Liver (tissue), 9 donors: ENCODE results near the gene SAMD1. TPM values are rescaled to one million over a fixed set of nuclear protein-coding genes. Genes with fewer than 3 reads are reported as not detected.
"Not testable (repeated sequence)": the region's sequence is repeated elsewhere in the genome, so short reads cannot be mapped to it uniquely, and the experiment has no call there.

Experiments used
- DNase-seq: peaks from one replicate; pipeline ENCODE4 v3.0.0-alpha.2; 2017; ENCODE audit warnings: low spot score
- H3K27ac ChIP-seq, 2 donors: one replicate each; pipeline ENCODE4 v1.7.0; 2013; ENCODE audit warnings: inconsistent platforms in 2 of 2, low read length in 2 of 2, control low read depth in 1 of 2, low read depth in 1 of 2, mild to moderate bottlenecking in 1 of 2
- H3K27me3 ChIP-seq, 4 donors: one replicate each; pipeline versions ENCODE4 v1.6.1 to v1.7.0; 2013; ENCODE audit warnings: low read length in 3 of 4, inconsistent platforms in 1 of 4, mild to moderate bottlenecking in 1 of 4, moderate library complexity in 1 of 4; ENCODE audit not compliant: control insufficient read depth in 4 of 4, insufficient read depth in 4 of 4
- H3K36me3 ChIP-seq, 4 donors: one replicate each; pipeline versions ENCODE4 v1.6.1 to v1.7.0; 2013; ENCODE audit warnings: low read length in 3 of 4, mild to moderate bottlenecking in 3 of 4, low read depth in 1 of 4, moderate library complexity in 1 of 4; ENCODE audit not compliant: control insufficient read depth in 4 of 4, insufficient read depth in 3 of 4
- H3K4me1 ChIP-seq, 4 donors: one replicate each; pipeline versions ENCODE4 v1.6.1 to v1.7.0; 2013; ENCODE audit warnings: low read length in 3 of 4, mild to moderate bottlenecking in 3 of 4, moderate library complexity in 1 of 4; ENCODE audit not compliant: control insufficient read depth in 4 of 4, insufficient read depth in 4 of 4
- H3K4me3 ChIP-seq, 3 donors: one replicate each; pipeline versions ENCODE4 v1.6.1 to v1.7.0; 2013; ENCODE audit warnings: low read length in 3 of 3, control low read depth in 1 of 3, low read depth in 1 of 3, mild to moderate bottlenecking in 1 of 3
- H3K9ac ChIP-seq, 2 donors: one replicate each; pipeline ENCODE4 v1.7.0; 2013; ENCODE audit warnings: low read length in 2 of 2, mild to moderate bottlenecking in 2 of 2, moderate library complexity in 2 of 2, control low read depth in 1 of 2, low read depth in 1 of 2
- H3K9me3 ChIP-seq, 4 donors: one replicate each; pipeline versions ENCODE4 v1.6.1 to v1.7.0; 2013; ENCODE audit warnings: low read length in 3 of 4; ENCODE audit not compliant: control insufficient read depth in 4 of 4
- ATF3 ChIP-seq: IDR thresholded peaks from 2 replicates; pipeline ENCODE4 v1.6.1; 2016; ENCODE audit warnings: antibody characterized with exemption
- CTCF ChIP-seq: fragments of 150-350 bp; IDR thresholded peaks from 2 replicates; pipeline ENCODE4 v1.5.1; 2017; ENCODE audit warnings: improper control_type of control experiment, low read depth, low read length; ENCODE audit not compliant: missing input control
- EGR1 ChIP-seq, 2 donors: IDR thresholded peaks; 2 replicates each; pipeline ENCODE4 v1.6.1; 2016 to 2018; ENCODE audit warnings: antibody characterized with exemption in 2 of 2, low read depth in 2 of 2
- FOXA1 ChIP-seq: IDR thresholded peaks from 2 replicates; pipeline ENCODE4 v1.6.1; 2016; ENCODE audit warnings: antibody characterized with exemption
- FOXA2 ChIP-seq: IDR thresholded peaks from 2 replicates; pipeline ENCODE4 v1.6.1; 2016; ENCODE audit warnings: antibody characterized with exemption
- GABPA ChIP-seq, 2 donors: IDR thresholded peaks in 1 of 2; conservative IDR thresholded peaks in 1 of 2; 2 replicates each; pipeline ENCODE4 v1.6.1; 2016; ENCODE audit warnings: antibody characterized with exemption in 2 of 2, mild to moderate bottlenecking in 1 of 2, moderate library complexity in 1 of 2
- HNF4A ChIP-seq, 2 donors: conservative IDR thresholded peaks; 2 replicates each; pipeline ENCODE4 v1.6.1; 2016; ENCODE audit warnings: antibody characterized with exemption in 2 of 2, mild to moderate bottlenecking in 2 of 2
- HNF4G ChIP-seq: IDR thresholded peaks from 2 replicates; pipeline ENCODE4 v1.6.1; 2016; ENCODE audit warnings: antibody characterized with exemption
- JUND ChIP-seq, 2 donors: IDR thresholded peaks; 2 replicates each; pipeline ENCODE4 v1.6.1; 2016; ENCODE audit warnings: antibody characterized with exemption in 2 of 2
- MAX ChIP-seq: IDR thresholded peaks from 2 replicates; pipeline ENCODE4 v1.6.1; 2016; ENCODE audit warnings: antibody characterized with exemption
- NR2F2 ChIP-seq: IDR thresholded peaks from 2 replicates; pipeline ENCODE4 v1.6.1; 2016; ENCODE audit warnings: antibody characterized with exemption
- RAD21 ChIP-seq, 2 donors: IDR thresholded peaks; 2 replicates each; pipeline ENCODE4 v1.6.1; 2016; ENCODE audit warnings: antibody characterized with exemption in 2 of 2, mild to moderate bottlenecking in 2 of 2
- REST ChIP-seq: IDR thresholded peaks from 2 replicates; pipeline ENCODE4 v1.6.1; 2016; ENCODE audit warnings: antibody characterized with exemption, mild to moderate bottlenecking
- RXRA ChIP-seq, 2 donors: IDR thresholded peaks; 2 replicates each; pipeline ENCODE4 v1.6.1; 2017 to 2018; ENCODE audit warnings: antibody characterized with exemption in 2 of 2, mild to moderate bottlenecking in 1 of 2
- SP1 ChIP-seq: IDR thresholded peaks from 2 replicates; pipeline ENCODE4 v1.6.1; 2018; ENCODE audit warnings: antibody characterized with exemption, mild to moderate bottlenecking
- TAF1 ChIP-seq: conservative IDR thresholded peaks from 2 replicates; pipeline ENCODE4 v1.6.1; 2016; ENCODE audit warnings: antibody characterized with exemption, mild to moderate bottlenecking
- YY1 ChIP-seq: IDR thresholded peaks from 2 replicates; pipeline ENCODE4 v1.6.1; 2016; ENCODE audit warnings: antibody characterized with exemption, mild to moderate bottlenecking
- ZBTB33 ChIP-seq: IDR thresholded peaks from 2 replicates; pipeline ENCODE4 v1.6.1; 2016; ENCODE audit warnings: antibody characterized with exemption
- WGBS: extraction: QIAGEN DNeasy Blood & Tissue Kit; methylation state at CpG from one replicate; pipeline ENCODE4 v1.1.7; 2013; 5-methylcytosine and 5-hydroxymethylcytosine counted together
- polyA plus RNA-seq, 2 donors: library from polyadenylated mRNA; stranded (reverse) in 1 of 2; unstranded in 1 of 2; fragments of 200-250 nt in 1 of 2; fragments of >200 nt in 1 of 2; fragmentation: Nextera tagmentation in 1 of 2; extraction: Ambion mirVana in 1 of 2; gene quantifications; one replicate each; pipeline versions ENCODE4 v1.2.1 to v1.2.3, GENCODE V29; 2013 to 2015
- total RNA-seq, 2 donors: library from RNA; depleted of rRNA; stranded (reverse); fragments of >200 nt; gene quantifications; one replicate each; pipeline ENCODE4 v1.2.3, GENCODE V29; 2014
- donor health status: healthy.
- donor health status: healthy.
- donor health status: healthy.
- donor health status: healthy.
- donor health status: healthy.

SAMD1 gene
- total and polyA plus RNA-seq, 4 donors, result 2.1 to 33.0 (median 9.0) TPM

- TF ChIP-seq CTCF, result no peak
- TF ChIP-seq TAF1, result no peak
- no peak for TF ChIP-seq ATF3
- TF ChIP-seq RXRA (IDR thresholded peaks at IDR 0.05), result no peak
Observed at GRCh38 chr19:14051980-14052379, 38.6 kb downstream of the SAMD1 start (continued).

GRCh38 chr19:14050961-14051360 lies 39.6 kb downstream of the SAMD1 start:
- not testable (repeated sequence) for H3K4me1 ChIP-seq, H3K9me3 ChIP-seq, H3K4me3 ChIP-seq, H3K27ac ChIP-seq, DNase-seq, H3K27me3 ChIP-seq, H3K9ac ChIP-seq
- 97% methylated on average over 11 of the region's 11 CpGs for WGBS
- H3K36me3 ChIP-seq, result peaks cover 2 to 20% (median 9%) of the 10 kb centered on the region in 4 donors

- no peaks in the 10 kb centered on the region for H3K27me3 ChIP-seq
- peaks cover 2 to 17% (median 7%) of the 10 kb centered on the region in 4 donors for H3K36me3 ChIP-seq
- no peak overlapping the region for H3K4me3 ChIP-seq
- no peak overlapping the region for H3K9ac ChIP-seq
- H3K27ac ChIP-seq, result no peak overlapping the region
- TF ChIP-seq ATF3 (no peak), REST (no peak), YY1 (no peak), FOXA1 (no peak), EGR1 (IDR thresholded peaks at IDR 0.05; ENCODE audit: low read depth in 2 of 2) (no peak), SP1 (no peak), TAF1 (no peak), MAX (no peak), RXRA (IDR thresholded peaks at IDR 0.05) (no peak), JUND (IDR thresholded peaks at IDR 0.05) (no peak), NR2F2 (no peak), FOXA2 (no peak), HNF4G (no peak), RAD21 (IDR thresholded peaks at IDR 0.05) (no peak), HNF4A (conservative IDR thresholded peaks at IDR 0.05) (no peak), ZBTB33 (no peak), GABPA (IDR thresholded peaks at IDR 0.05 in 1 of 2, conservative IDR thresholded peaks at IDR 0.05 in 1 of 2) (no peak), CTCF (no peak)
- WGBS, result 98% methylated on average over 4 of the region's 4 CpGs
- no peaks in the 10 kb centered on the region for H3K9me3 ChIP-seq
- no peaks in the 10 kb centered on the region for H3K4me1 ChIP-seq
- DNase-seq, result no peak
Observed at GRCh38 chr19:14050512-14050911, 40.0 kb downstream of the SAMD1 start.
